UCSD-AML1 (cell line): Measurements from ENCODE around the gene ZFP62.
"Not testable (repeated sequence)": the region's sequence is repeated elsewhere in the genome, so short reads cannot be mapped to it uniquely, and the experiment has no call there.

Experiments used
- DNase-seq: peaks from one replicate; lab custom pipeline; 2025; ENCODE audit not compliant: unreplicated experiment; lab: John Stamatoyannopoulos, UW

The ZFP62 gene

DNA sequence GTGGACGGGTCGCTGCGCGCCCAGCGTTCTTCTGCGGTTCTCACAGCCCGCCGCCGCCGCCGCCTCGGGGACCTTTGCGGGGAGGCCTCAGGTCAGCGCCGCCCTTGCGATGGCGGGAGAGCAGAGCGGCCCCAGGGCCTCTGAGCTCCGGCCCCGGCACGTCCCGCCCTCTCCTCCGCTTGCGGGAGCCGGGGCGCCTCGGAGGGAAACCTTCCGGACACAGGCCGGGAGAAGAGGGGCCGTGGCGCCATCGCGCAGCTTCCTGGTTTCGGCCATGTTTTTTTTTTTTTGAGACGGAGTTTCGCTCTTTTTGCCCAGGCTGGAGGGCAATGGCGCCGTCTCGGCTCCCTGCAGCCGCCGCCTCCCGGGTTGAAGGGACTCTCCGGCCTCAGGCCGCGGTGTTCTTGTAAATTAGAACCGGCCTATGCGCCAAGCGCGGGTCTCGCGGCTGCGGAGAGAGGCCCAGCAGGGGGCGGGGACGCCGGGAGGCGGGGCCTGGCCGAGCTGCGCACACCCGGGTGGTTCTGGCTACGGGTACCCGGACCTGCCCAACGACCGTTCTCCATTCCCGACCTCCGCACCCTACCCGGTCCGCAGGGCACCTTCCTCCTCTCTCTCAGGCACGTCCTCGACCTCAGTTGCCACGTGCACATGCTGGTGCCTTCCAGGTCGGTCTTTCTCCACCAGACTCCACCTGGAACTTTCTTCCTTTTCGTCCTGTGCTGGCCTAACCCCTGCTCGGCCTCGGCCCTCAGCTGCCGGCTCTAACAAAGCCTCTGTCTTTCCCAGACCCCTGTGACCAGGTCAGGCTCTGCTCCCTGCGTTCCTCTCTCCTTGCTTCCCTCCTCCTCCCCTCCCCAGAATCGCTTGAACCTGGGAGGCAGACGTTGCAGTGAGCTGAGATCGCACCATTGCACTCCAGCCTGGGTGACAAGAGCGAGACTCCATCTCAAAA is 29.7 kb downstream of the ZFP62 start:
- peak; percentile 68 for DNase-seq

DNA sequence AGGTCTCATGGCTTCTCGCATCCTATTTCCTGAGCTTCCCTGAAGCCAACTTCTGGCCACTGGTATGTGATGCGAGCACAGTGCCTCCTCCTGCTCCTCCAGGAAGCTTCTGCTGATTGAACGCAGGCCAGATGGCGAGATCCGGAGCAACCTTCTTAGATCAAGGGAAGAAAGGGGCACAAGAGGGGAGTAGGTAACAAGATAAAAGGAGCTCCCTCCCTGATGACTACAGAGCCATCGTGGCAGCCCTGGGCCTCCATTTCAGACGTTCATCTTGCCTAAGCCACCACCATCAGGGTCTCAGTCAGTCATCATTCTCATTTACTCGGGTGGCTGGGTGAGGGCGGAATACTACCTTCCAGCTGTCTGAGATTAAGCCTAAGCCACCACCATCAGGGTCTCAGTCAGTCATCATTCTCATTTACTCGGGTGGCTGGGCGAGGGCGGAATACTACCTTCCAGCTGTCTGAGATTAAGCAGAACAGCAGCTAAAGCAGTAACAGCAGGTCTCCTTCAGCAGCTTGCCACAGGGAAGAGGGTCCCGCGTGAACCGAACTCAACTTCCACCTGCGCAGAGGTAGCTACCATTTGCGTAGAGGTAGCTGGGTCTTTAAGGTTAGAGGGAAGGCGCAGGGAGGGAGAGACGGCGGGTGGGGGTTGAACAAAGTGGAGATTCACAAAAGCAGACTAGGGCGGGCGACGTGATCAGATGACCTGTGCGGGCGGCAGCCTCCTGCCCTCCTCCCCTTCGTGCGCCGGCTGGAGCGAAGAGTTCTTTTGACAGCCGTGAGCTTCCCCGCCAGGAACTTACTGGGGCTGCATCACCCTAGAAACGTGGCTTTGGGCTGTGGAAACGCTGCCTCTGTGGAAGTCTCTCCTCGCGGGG is 30.6 kb downstream of the ZFP62 start:
- DNase-seq = no peak

DNA sequence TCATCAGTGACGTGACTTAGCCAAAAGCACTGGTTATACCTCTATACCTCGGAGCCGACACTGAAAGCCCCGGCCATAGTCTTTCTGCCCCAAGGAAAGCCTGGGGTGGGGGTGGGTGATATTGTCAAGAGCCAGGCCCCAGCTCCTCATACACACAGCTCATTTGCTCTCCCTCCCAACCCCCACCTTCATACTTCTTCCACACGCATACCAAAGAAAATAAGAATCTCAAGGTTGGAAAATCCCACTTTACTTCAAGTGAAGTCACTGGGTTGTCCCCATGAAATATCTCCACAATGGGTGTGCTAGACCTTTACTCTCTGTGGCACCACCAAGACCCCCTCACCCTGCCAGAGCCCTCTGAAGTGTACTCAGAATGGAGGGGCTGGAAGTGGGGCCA is 31.4 kb downstream of the ZFP62 start:
- DNase-seq = no peak

DNA sequence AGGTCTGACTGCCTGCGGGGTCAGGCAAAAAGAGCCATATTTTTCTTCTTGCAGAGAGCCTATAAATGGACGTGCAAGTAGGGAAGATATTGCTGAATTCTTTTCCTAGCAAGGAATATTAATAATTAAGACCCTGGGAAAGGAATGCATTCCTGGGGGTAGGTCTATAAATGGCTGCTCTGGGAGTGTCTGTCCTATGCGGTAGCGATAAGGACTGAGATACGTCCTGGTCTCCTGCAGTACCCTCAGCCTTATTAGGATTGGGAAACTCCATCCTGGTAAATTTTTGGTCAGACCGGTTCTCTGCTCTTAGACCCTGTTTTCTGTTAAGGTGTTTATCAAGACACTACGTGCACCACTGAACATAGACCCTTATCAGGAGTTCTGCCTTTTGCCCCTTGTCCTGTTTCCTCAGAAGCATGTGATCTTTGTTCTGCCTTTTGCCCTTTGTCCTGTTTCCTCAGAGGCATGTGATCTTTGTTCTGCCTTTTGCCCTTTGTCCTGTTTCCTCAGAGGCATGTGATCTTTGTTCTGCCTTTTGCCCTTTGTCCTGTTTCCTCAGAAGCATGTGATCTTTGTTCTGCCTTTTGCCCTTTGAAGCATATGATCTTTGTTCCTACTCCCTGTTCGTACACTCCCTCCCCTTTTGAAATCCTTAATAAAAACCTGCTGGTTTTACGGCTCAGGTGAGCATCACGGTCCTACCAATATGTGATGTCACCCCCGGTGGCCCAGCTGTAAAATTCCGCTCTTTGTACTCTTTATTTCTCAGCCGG is 32.1 kb downstream of the ZFP62 start:
- not testable (repeated sequence) for DNase-seq

DNA sequence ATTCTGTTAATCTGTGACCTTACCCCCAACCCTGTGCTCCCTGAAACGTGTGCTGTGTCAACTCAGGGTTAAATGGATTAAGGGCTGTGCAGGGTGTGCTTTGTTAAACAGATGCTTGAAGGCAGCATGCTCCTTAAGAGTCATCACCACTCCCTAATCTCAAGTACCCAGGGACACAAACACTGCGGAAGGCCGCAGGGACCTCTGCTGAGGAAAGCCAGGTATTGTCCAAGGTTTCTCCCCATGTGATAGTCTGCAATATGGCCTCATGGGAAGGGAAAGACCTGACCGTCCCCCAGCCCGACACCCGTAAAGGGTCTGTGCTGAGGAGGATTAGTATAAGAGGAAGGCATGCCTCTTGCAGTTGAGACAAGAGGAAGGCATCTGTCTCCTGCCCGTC is 33.7 kb downstream of the ZFP62 start:
- not testable (repeated sequence) for DNase-seq

DNA sequence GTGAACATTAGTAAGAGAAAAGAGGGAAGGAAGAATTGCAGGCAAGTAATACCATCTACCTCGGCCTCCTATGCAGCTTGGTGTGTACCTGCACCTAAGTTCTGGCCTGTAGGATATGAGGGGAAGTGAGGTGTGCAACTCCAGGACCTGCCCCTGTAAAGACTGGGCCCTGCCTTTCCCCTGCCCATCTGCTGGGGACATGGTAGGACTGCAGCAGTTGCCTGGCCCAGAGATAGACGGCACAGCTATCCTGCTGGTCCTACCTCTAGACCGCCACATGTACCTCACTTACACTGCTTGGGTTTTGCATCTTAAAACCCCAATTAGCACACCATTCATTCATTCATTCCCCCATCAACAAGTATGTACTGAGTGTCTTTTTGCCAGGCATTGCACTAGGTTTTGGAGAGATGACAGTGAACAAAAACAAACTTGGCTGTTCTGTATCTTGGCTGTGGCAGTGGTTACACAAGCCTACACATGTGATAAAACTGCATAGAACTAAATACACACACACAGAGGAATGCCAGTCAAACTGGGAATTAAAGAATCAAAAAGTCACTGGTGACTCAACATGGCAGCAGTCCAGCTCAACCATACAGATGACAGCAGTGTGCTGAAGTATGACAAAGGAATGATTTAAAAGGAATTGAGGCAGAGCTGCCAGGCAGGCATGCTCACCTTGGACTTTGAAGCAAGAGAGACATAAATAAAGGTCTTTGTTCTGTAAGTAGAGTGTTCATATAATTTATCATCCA is 35.1 kb downstream of the ZFP62 start:
- no peak for DNase-seq

DNA sequence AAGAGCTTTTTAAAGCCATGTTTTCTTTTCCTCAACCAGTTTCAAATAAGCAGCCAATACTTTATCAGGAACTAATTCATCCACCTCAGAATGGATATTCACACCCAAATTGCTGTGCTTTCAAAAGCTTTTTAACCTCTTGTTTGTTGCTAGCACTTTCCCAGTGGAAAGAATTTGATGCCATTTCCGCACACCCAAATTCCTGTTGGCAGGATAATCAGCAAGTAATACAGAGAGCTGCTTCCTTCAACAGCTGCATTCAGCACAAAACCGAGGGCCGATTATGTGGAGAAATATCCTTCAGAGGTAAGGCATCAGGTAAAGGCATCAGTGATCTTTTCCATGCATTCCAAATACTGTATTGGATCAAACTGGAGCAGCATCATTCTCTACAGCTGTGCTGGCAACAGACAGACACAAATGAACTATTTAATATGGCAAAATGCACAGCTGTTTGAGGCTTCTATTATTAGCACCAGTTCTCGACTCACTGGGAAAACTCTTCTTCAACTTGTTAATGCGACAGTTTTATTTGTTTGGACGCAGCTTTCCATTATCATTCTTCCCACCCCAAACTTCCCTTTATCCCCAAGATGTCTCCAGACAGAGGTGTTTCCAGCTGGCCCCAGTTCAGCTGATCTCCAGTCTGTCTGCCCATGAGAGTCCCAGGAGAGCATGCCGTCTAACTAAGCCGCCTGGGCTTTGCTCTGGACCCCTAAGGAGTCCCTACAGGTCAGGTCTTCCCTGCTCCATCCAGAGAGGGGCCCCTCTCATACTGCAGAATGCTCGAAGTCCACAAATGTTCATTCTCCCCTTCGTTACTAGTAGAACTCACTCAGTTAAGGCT is 36.2 kb downstream of the ZFP62 start:
- no peak for DNase-seq

DNA sequence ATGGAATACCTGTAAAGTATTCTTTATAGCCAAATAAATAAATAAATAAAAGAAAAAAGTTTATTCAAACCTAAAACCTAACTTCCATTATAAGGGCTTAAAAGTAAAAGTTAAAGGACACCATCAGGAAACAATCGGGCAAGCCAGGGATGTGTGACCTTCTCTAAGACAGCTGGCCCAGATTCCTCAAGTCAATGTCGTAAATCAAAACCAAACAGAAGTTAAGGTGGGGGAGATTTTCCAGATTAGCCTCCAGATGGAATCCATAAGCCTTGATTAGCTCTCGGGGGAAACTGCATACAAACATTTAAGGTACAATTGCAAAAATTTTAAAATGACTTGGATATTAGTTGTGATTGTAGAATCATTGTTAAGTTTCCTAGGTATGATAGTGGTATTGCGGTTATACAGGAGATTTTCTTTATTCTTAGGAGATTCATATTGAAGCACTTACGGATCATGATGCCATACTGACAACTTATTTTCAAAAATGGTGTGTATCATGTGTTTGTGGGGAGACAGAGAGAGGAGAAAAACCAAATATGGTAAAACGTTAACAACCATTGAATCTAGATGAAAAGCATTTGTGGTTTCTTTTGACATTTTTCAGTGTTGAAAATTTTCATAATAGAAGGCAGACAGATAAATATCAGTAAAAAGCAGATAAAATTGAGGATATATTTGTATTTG is 37.0 kb downstream of the ZFP62 start:
- no peak for DNase-seq

DNA sequence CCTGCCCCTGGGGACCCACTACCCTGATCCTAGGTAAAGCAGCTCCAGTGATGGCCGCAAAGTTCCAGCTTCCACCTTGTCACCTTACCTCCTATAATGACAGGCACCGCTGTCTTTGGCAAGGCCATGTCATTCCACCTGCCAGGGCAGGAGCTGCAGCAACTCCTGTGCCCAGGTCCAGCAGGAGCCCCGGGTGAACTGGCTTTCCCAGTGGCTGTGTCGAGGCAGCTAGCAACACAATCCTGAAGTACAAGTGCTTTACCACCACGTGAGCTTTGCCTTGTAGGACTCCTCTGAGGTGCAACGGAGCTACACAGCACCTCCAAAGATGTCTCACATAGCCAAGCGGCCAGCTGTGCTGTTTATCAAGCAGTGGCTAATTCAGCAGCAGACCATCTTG is 37.7 kb downstream of the ZFP62 start:
- DNase-seq = no peak

DNA sequence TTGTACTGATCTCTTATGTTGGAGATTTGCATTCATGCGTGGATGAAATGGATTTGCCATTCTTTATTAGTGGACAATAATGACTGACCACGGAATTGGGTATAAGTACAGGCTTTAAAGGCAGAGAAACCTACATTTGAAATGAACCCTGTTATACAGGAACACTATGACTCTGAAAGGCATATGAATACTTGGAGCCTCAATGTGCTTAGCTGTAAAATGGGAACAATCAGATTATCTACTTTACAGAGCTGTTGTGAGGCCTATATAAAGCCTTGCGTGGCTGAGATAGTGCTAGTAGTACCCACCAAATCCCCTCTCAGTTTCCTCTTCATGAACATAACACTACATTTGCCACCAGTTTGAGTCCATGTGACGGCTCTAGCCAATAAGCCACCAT is 39.5 kb downstream of the ZFP62 start:
- no peak for DNase-seq

DNA sequence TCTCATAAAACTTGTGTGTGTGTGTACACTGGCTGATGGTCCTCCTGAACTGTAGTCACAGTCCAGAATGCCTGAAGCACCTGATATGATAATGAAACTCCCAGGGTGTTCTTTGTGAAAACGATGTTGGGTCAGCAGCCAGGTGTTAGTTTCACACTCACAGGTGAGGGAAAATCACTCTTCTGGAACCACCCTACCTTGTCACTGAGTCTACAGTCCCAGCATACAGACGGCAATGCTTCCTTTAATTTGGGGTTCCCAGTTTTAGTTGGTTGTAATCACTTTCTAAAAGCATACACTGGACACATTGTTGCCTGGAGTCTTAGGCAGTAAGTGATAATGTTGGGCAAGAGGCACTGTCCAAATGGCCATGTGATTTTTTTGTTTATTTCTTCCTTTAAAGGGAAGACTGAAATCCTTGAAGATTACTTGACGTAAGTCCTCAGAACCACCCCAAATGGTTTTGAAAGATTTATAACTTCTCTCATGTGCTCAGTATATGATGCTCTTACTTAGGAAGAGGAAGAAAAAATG is 40.2 kb downstream of the ZFP62 start:
- DNase-seq = no peak

DNA sequence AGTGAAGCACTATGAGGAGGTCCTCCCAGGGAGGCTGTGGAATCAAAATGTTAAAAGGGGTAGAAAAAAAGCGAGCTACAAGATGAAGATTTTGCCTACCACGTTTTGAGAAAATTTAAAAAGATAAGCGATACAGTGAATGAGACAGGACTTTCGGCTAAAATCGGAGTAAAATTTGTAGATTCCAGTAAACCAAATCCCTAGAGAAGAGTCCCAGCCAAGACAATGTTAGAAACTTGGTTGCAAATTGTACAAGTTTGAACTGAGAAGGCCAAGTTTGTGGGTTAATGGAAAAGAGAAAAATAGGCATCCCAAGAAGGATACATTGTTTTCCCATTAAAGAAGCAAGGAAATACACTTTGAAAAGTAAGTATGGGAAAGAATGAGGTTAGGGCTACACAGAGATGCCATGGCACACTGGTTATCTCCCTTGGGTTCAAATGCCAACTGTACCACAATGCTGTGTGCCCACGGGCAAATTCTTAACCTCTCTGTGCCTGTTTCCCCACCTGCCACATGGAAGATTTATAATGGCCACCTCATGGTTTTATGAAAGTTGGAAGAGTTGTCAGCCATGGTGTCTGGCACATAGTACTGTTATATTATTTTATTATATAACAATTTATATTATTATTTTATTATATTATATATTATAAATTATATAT is 42.3 kb downstream of the ZFP62 start:
- no peak for DNase-seq

DNA sequence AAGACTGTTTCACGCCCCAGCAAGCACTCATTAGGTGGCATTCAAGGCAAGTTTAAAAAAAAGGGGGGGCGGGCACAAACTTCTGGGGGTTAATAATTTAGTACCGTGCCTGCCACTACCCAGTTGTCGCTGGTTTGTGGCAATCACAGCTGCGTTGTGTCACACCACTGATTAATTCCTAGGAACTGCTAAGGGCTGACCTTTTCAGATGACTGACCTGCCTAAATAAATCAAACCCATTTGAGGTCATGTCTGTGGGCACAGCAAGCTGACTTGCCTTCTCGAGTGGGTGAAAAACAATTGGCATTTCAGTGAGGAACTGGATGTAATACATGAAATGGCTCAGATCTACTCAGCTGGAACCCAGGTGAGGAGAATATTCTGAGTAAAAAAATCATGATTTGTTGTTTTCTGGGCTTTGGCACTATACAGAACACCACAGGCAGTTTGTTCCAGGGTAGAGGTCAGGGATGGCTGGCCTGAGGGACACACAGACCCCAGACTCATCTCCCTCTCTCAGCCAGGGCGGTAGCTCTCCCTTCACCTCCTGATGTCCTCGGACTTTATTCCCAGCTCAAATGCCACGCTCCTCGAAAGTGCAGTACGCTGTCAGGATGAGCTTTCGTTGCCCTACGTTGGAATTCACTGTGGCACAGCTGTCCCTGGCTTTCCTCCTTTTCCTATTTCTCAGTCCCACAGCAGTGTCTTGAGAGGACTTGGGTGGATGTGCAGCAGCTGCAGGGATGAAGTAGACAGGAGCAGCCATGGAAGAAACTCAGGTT is 43.0 kb downstream of the ZFP62 start:
- DNase-seq = no peak

DNA sequence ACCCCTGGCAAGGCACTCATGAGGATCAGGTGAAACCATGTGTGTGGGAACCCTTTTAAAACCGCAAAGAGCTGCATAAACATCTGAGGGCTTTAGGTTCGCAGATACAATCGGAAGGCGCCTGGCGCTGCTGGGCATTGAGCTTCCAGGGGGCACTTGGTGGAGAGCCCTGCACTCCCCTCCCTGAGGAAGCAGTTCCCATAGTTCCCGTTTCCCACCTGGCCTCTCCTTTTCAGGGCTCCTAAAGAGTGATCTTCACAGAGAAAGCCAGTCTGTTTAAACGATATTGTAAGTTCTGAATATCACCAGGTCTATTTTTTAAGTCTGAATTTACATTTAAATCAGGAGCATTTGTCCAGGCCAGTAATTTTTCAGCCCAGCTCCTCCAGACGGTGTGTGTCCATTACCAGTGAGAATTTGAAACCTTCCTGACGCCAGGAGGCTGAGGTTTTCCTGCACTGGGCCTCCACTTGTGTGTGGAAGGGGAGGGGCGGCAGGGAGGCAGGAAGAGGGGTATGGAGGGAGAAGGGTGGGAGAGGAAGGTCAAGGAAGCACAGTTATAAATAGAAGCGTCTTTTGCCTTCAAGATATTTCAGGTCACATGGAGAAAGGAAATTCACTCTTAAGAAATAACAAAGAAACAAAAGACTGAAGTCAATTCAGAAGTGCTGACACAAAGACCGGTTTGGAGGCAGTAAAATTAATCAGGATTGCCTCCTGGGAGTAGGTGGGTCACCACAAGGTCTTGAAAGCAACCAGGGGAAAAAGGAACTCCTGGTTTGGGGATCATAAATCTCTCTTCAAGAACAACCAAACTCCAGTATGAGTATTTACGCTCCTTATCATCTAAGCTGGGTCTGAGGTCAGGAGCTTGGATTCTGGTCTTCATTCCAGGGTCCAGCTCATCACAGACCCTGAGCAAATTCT is 44.2 kb downstream of the ZFP62 start:
- peak; percentile 60 for DNase-seq

DNA sequence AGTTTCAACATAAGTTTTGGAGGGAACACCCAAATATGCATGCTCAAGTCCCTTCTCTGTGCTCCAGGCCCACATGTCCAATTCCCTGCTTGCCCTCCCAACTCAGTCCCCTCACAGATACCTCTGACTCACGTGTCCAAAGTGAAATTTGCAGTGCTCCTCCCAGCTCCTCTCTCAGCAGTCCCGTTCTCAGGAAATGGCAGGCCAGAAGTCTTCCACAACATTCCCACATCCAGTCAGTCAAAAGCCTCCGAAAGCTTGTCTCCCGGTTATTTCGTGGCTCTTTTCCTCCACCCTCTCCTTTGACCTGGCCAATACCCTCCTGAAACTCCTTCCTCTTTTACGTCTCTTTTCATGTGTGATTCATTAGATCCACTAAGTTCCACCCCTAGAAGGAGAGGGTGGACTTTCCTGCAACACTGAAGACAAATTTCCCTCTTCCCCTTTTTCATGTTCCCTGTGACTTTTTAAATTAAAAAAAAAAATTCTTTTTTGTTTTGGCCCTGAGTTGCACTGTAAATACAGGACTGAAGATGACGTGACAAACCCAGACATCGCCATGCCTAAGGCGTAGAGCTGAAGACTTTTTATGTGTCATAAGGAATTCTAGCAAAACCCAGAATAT is 45.7 kb downstream of the ZFP62 start:
- peak; percentile 38 for DNase-seq

DNA sequence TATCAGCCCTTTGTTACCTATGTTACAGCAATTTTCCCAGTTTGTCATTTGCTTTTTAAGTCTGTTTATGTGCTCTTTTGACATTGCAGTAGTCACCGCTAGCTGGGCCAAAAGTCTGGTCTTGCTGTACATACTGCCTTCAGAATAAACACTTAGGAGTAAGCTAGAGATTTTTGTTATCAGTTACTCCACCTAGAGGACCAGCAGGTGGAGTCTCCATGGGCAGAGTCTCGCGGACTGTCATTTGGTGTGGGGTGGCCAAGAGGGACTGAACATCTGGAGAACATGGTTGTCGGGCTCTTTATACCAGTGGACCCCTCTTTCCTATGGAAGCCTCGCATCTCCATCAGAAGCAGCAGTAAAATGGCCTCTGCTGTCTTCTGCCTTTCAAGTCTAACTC is 47.7 kb downstream of the ZFP62 start:
- DNase-seq = no peak
